GM21723 (cell line): ENCODE results near the gene STRIP1.
"Not testable (repeated sequence)": the region's sequence is repeated elsewhere in the genome, so short reads cannot be mapped to it uniquely, and the experiment has no call there.

Experiments
- ATAC-seq: cut with Tn5 transposase; IDR thresholded peaks from one replicate; pipeline ENCODE4 v1.9.1; 2021; ENCODE audit warnings: mild to moderate bottlenecking, moderate library complexity; ENCODE audit not compliant: unreplicated experiment

The STRIP1 gene

GRCh38 chr1:110067893-110068645, 33.6 kb downstream of the STRIP1 start:
- no peak for ATAC-seq

GRCh38 chr1:110068646-110069403, 34.4 kb downstream of the STRIP1 start:
- ATAC-seq, result no peak

- ATAC-seq, result no peak
Observed at GRCh38 chr1:110069404-110070281, 35.2 kb downstream of the STRIP1 start.

- no peak for ATAC-seq
Observed at GRCh38 chr1:110070282-110070669, 35.9 kb downstream of the STRIP1 start.

GRCh38 chr1:110070671-110071242, 36.3 kb downstream of the STRIP1 start, which contains the start of gene ALX3:
ALX3 (minus strand) TSS chr1:110070672; CDS start chr1:110070612, 60 bp downstream.
- ATAC-seq, result no peak

- ATAC-seq, result no peak
Observed at GRCh38 chr1:110074166-110074565, 39.7 kb downstream of the STRIP1 start.

- ATAC-seq, result no peak
Observed at GRCh38 chr1:110076789-110077500, 42.5 kb downstream of the STRIP1 start.

GRCh38 chr1:110079995-110080394, 45.6 kb downstream of the STRIP1 start:
- ATAC-seq, result not testable (repeated sequence)

GRCh38 chr1:110081061-110081460, 46.6 kb downstream of the STRIP1 start:
- no peak for ATAC-seq

- no peak for ATAC-seq
Observed at GRCh38 chr1:110082477-110082876, 48.1 kb downstream of the STRIP1 start.

- ATAC-seq, result no peak
Observed at GRCh38 chr1:110083061-110083865, 48.8 kb downstream of the STRIP1 start.

- ATAC-seq, result no peak
Observed at GRCh38 chr1:110083866-110084226, 49.4 kb downstream of the STRIP1 start.

- peak; percentile 46 for ATAC-seq
Observed at GRCh38 chr1:110084227-110085078, 50.0 kb downstream of the STRIP1 start.

GRCh38 chr1:110085671-110086070, 51.2 kb downstream of the STRIP1 start:
- no peak for ATAC-seq

GRCh38 chr1:110086961-110087360, 52.5 kb downstream of the STRIP1 start:
- no peak for ATAC-seq

- ATAC-seq, result no peak
Observed at GRCh38 chr1:110087812-110088738, 53.7 kb downstream of the STRIP1 start.

GRCh38 chr1:110088739-110089316, 54.4 kb downstream of the STRIP1 start:
- no peak for ATAC-seq
